Skeletal muscle tissue (tissue), 4 donors: ENCODE data around the gene LENEP. TPM values are rescaled to one million over a fixed set of nuclear protein-coding genes. Genes with fewer than 3 reads are reported as not detected.
"Not testable (repeated sequence)": the region's sequence is repeated elsewhere in the genome, so short reads cannot be mapped to it uniquely, and the experiment has no call there.

ENCODE experiments used
- H3K27ac ChIP-seq: one replicate; pipeline ENCODE4 v1.7.0; 2013; ENCODE audit warnings: mild to moderate bottlenecking, low read depth, low read length, inconsistent platforms
- H3K27me3 ChIP-seq, 3 donors: one replicate each; pipeline ENCODE4 v1.7.0; 2013; ENCODE audit warnings: low read length in 3 of 3; ENCODE audit not compliant: control insufficient read depth in 3 of 3, insufficient read depth in 3 of 3
- H3K36me3 ChIP-seq, 3 donors: one replicate each; pipeline ENCODE4 v1.7.0; 2013; ENCODE audit warnings: low read length in 3 of 3; ENCODE audit not compliant: control insufficient read depth in 3 of 3, insufficient read depth in 3 of 3
- H3K4me1 ChIP-seq, 3 donors: one replicate each; pipeline ENCODE4 v1.7.0; 2013; ENCODE audit warnings: low read length in 3 of 3, mild to moderate bottlenecking in 3 of 3; ENCODE audit not compliant: control insufficient read depth in 3 of 3, insufficient read depth in 3 of 3
- H3K4me3 ChIP-seq, 3 donors: one replicate each; pipeline ENCODE4 v1.7.0; 2013; ENCODE audit warnings: low read length in 3 of 3
- H3K9ac ChIP-seq, 3 donors: one replicate each; pipeline ENCODE4 v1.7.0; 2013; ENCODE audit warnings: low read length in 3 of 3, mild to moderate bottlenecking in 3 of 3, moderate library complexity in 2 of 3, low read depth in 1 of 3
- H3K9me3 ChIP-seq, 3 donors: one replicate each; pipeline ENCODE4 v1.7.0; 2013; ENCODE audit warnings: low read length in 3 of 3; ENCODE audit not compliant: control insufficient read depth in 3 of 3
- total RNA-seq: library from RNA; depleted of rRNA; stranded (reverse); fragments of >200 nt; gene quantifications from one replicate; pipeline ENCODE4 v1.2.3, GENCODE V29; 2014
- donor health status: Osteomylitis.

The LENEP gene
- total RNA-seq, 1 donor from 2014 or later = not detected

GRCh38 chr1:154974808-154975408 lies 18.5 kb upstream of the LENEP start:
- Histone ChIP-seq H3K4me1 (peaks cover 43 to 52% (median 45%) of the 10 kb centered on the region in 3 donors), H3K9ac (peak overlapping the region; percentile 66 to 89 (median 88)), H3K27me3 (no peaks in the 10 kb centered on the region), H3K4me3 (peak overlapping the region; percentile 85 to 94 (median 87)), H3K36me3 (peaks cover 0 to 11% (median 2%) of the 10 kb centered on the region in 3 donors), H3K9me3 (no peaks in the 10 kb centered on the region), H3K27ac (peak overlapping the region; percentile 99)

DNA sequence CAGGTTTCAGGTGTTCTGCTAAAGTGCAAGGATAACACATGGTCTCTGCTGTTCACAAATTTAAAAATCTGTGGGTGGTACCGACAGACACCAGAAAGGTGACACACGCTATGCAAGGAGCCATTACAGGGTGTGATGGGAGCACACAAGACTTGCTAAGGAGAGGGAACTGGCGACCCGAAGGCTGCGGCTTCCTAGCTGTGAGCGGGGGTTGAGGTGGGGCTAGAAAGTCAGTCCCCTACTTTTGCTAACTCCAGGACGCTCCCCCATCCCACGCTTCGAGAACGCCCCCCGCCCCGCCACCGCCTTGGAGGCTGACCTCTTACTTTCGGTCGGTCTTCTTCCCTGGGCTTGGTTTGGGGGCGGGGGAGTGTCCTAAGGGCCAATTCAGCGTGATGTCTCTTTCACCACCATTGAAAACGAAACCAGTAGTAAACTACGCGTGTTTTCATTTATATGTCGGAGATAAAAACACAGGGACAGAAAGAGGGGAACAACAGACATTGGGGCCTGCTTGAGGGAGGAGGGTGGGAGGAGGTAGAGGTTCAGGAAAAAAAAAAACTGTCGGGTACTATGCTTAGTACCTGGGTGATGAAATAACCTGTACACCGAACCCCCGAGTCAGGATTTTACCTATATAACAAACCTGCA lies 17.9 kb upstream of the LENEP start:
- H3K27ac ChIP-seq = peak overlapping the region; percentile 99
- peaks cover 0 to 11% (median 2%) of the 10 kb centered on the region in 3 donors for H3K36me3 ChIP-seq
- H3K9me3 ChIP-seq = no peaks in the 10 kb centered on the region
- peak overlapping the region; percentile 85 to 94 (median 87) for H3K4me3 ChIP-seq
- H3K4me1 ChIP-seq = peaks cover 37 to 46% (median 39%) of the 10 kb centered on the region in 3 donors
- H3K9ac ChIP-seq = peak overlapping the region; percentile 66 to 89 (median 88)
- H3K27me3 ChIP-seq = no peaks in the 10 kb centered on the region

DNA sequence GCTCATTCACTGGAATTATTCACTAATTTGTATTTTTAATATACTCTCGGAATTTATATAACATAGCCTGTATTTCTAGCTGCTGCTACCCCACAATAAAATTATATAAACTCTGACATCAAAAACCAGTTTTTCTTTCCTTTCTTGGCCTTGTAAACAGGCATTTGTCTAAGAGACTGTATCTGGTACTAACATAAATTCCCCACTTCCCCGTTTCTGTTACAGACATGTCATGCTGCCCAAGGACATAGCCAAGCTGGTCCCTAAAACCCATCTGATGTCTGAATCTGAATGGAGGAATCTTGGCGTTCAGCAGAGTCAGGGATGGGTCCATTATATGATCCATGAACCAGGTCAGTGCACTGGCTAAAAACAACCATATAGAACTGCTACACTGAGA lies 15.6 kb upstream of the LENEP start:
- H3K27ac ChIP-seq, H3K9me3 ChIP-seq, H3K9ac ChIP-seq, H3K4me3 ChIP-seq, H3K27me3 ChIP-seq: not testable (repeated sequence)
- H3K4me1 ChIP-seq = peaks cover 23 to 32% (median 23%) of the 10 kb centered on the region in 3 donors
- peaks cover 0 to 11% (median 2%) of the 10 kb centered on the region in 3 donors for H3K36me3 ChIP-seq

DNA sequence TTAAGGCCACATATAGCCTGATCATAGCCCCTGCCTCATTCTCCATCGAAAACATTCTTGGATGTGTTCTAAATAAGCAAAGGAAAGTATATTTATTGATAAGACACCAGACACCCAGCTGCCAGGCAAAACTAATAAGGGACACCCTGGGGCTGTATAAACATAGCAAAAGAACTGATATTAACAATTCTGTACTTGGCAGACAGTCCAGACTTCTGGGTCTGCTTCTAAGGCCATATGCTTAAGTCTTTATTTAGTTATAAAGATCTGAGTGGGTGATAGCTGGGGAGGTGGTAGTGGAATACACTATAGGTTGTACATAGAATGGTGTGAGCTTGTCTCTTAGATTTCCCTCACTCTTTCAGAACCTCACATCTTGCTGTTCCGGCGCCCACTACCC lies 15.0 kb upstream of the LENEP start:
- Histone ChIP-seq H3K4me1 (peaks cover 18 to 27% (median 19%) of the 10 kb centered on the region in 3 donors), H3K27ac (no peak overlapping the region), H3K9me3 (no peaks in the 10 kb centered on the region), H3K9ac (no peak overlapping the region), H3K4me3 (no peak overlapping the region), H3K36me3 (peaks cover 0 to 11% (median 2%) of the 10 kb centered on the region in 3 donors), H3K27me3 (no peaks in the 10 kb centered on the region)

GRCh38 chr1:154982341-154982740 lies 11.0 kb upstream of the LENEP start:
- no peaks in the 10 kb centered on the region for H3K9me3 ChIP-seq
- H3K4me3 ChIP-seq = peak overlapping the region; percentile 30 to 76 (median 62)
- peaks cover 0 to 11% (median 3%) of the 10 kb centered on the region in 3 donors for H3K36me3 ChIP-seq
- H3K27ac ChIP-seq = no peak overlapping the region
- H3K27me3 ChIP-seq = no peaks in the 10 kb centered on the region
- peaks cover 12 to 18% (median 16%) of the 10 kb centered on the region in 3 donors for H3K4me1 ChIP-seq
- H3K9ac ChIP-seq = peak overlapping the region in 2 of 3 donors; percentile 18 to 52

DNA sequence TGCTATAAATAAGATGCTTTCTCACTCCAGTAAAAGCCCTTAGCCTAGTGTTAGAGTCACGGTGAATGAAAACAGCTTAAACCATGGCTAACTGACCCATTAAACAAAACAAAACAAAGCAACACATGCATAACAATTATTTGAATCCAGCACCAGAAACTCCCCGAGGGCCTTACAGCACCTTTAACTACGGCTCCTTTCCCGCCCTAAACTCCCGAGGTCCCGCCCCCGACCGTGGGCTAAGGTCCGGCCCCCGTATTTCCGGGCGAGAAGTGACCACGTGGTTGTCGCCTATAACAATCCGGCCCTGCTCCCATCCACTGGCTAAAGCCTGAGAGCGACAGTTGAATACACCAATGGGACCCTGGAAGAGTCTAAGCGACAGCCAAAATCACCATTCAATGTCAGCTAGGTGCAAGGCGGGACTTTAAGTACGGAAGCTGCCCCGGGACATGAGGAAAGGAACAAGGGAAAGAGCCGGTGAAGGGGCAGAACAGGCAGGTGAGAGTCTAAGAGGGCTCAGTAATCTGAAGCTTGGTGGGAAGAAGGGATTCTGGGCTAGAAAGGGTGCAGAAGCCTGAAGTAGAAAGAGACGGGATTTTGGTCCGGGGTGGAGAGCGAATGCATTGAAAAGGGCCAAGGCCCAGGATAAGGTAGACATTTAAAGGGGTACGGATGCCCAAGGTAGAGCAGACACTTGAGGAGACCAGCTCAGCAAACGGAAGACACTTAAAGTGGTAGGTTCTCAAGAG lies 10.3 kb upstream of the LENEP start, which contains the start of gene FLAD1:
Gene FLAD1 (plus strand): TSS at position 448 of the 752 bp plus-strand sequence. CDS start 351 bp downstream, outside the sequence.
- H3K27ac ChIP-seq = peak within 1 kb of the TSS; percentile 34
- peaks cover 5 to 14% (median 9%) of the 10 kb centered on the region in 3 donors for H3K36me3 ChIP-seq
- H3K9me3 ChIP-seq = no peaks in the 10 kb centered on the region
- H3K4me3 ChIP-seq = peak within 1 kb of the TSS; percentile 76 to 98 (median 90)
- H3K27me3 ChIP-seq = no peaks in the 10 kb centered on the region
- peaks cover 12 to 21% (median 16%) of the 10 kb centered on the region in 3 donors for H3K4me1 ChIP-seq
- peak within 1 kb of the TSS; percentile 79 to 86 (median 81) for H3K9ac ChIP-seq

DNA sequence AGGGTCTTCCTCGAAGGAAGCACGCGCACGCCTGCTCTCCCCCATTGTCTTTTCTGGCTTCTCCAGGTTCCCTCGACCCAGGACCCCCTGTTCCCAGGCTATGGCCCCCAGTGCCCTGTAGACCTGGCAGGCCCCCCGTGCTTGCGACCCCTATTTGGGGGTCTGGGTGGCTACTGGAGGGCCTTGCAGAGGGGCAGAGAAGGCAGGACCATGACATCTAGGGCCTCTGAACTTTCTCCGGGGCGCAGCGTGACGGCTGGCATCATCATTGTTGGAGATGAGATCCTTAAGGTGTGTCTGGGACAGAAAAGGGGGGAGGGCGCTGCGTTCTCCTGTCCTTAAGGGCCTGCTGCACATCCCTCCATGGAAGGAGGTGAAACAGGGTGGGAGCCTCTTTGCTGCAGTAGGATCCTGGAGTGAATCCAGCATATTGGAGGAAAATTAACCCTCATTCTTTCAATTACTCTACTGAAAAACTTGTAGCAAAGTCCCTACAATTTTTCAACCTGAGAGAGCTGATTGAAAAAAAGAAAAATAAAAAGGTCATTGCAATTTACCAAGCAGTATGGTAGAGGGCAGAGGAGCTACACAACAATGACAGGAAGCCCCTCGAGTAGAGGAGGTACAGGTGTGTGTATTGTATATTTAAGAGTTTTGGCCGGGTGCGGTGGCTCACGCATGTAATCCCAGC lies 9.5 kb upstream of the LENEP start:
- Histone ChIP-seq H3K36me3 (peaks cover 14 to 18% (median 14%) of the 10 kb centered on the region in 3 donors), H3K27me3 (no peaks in the 10 kb centered on the region), H3K27ac (peak overlapping the region; percentile 34), H3K9ac (peak overlapping the region; percentile 79 to 86 (median 81)), H3K4me1 (peaks cover 14 to 28% (median 16%) of the 10 kb centered on the region in 3 donors), H3K9me3 (no peaks in the 10 kb centered on the region), H3K4me3 (peak overlapping the region; percentile 76 to 98 (median 90))

- H3K9me3 ChIP-seq, H3K27ac ChIP-seq, H3K4me3 ChIP-seq, H3K9ac ChIP-seq, H3K27me3 ChIP-seq: not testable (repeated sequence)
- peaks cover 24 to 29% (median 26%) of the 10 kb centered on the region in 3 donors for H3K36me3 ChIP-seq
- peaks cover 14 to 37% (median 16%) of the 10 kb centered on the region in 3 donors for H3K4me1 ChIP-seq
Measured at GRCh38 chr1:154986736-154987135, 6.7 kb upstream of the LENEP start.

GRCh38 chr1:154987326-154987725 lies 6.1 kb upstream of the LENEP start:
- H3K36me3 ChIP-seq = peaks cover 24 to 29% (median 26%) of the 10 kb centered on the region in 3 donors
- no peaks in the 10 kb centered on the region for H3K27me3 ChIP-seq
- H3K9me3 ChIP-seq = no peaks in the 10 kb centered on the region
- H3K9ac ChIP-seq = no peak overlapping the region
- no peak overlapping the region for H3K4me3 ChIP-seq
- H3K27ac ChIP-seq = no peak overlapping the region
- peaks cover 13 to 35% (median 14%) of the 10 kb centered on the region in 3 donors for H3K4me1 ChIP-seq
